ENCODE data around the gene GINS3.

GRCh38 chr16:58440131-58440530 lies 47.9 kb downstream of the GINS3 start:
- TF ChIP-seq CTCF (conservative IDR thresholded peaks at IDR 0.05; ENCODE audit: low read length) (no peak), EZH2phosphoT487 (IDR thresholded peaks at IDR 0.05; ENCODE audit: borderline replicate concordance) (no peak)

All from Loucy (cell line).